Neural progenitor cell (in vitro differentiated cells): Measurements from ENCODE around the gene LTO1. TPM values are rescaled to one million over a fixed set of nuclear protein-coding genes. Genes with fewer than 3 reads are reported as not detected.

ENCODE experiments used
- DNase-seq: peaks from one replicate; pipeline ENCODE4 v3.0.0-alpha.2; 2016; ENCODE audit warnings: low spot score
- H2AFZ ChIP-seq: fragments of 200-600 bp; sonication (generic); replicated peaks from 2 replicates; pipeline ENCODE4 v1.6.1; 2016; ENCODE audit warnings: antibody characterized with exemption
- H3F3A ChIP-seq: fragments of 200-600 bp; sonication (generic); 2 replicates; pipeline ENCODE4 v1.6.1; 2016; ENCODE audit warnings: antibody characterized with exemption, low read depth
- H3K27ac ChIP-seq: fragments of 200-600 bp; sonication (generic); 2 replicates; pipeline ENCODE4 v1.5.1; 2016; ENCODE audit warnings: mild to moderate bottlenecking
- H3K27me3 ChIP-seq: fragments of 200-600 bp; sonication (generic); 2 replicates; pipeline ENCODE4 v1.6.1; 2016; ENCODE audit warnings: mild to moderate bottlenecking, moderate library complexity
- H3K36me3 ChIP-seq: fragments of 200-600 bp; sonication (generic); 2 replicates; pipeline ENCODE4 v1.5.1; 2016
- H3K4me1 ChIP-seq: fragments of 200-600 bp; sonication (generic); 2 replicates; pipeline ENCODE4 v1.6.1; 2016; ENCODE audit warnings: mixed run types
- H3K4me2 ChIP-seq: fragments of 200-600 bp; sonication (generic); 2 replicates; pipeline ENCODE4 v1.6.1; 2016
- H3K4me3 ChIP-seq: fragments of 200-600 bp; sonication (generic); 2 replicates; pipeline ENCODE4 v1.5.1; 2016
- H3K79me2 ChIP-seq: fragments of 200-600 bp; sonication (generic); 2 replicates; pipeline ENCODE4 v1.6.1; 2016; ENCODE audit warnings: low read depth
- H3K9ac ChIP-seq: fragments of 200-600 bp; sonication (generic); 2 replicates; pipeline ENCODE4 v1.6.1; 2016
- H3K9me3 ChIP-seq: fragments of 200-600 bp; sonication (generic); 2 replicates; pipeline ENCODE4 v1.5.1; 2016; ENCODE audit warnings: low read depth
- H4K20me1 ChIP-seq: fragments of 200-600 bp; sonication (generic); 2 replicates; pipeline ENCODE4 v1.6.1; 2016; ENCODE audit warnings: low read depth
- H3K27ac Mint-ChIP-seq: 3 replicates; pipeline ENCODE4 v1.8.0; 2021; ENCODE audit warnings: mixed read lengths
- H3K27me3 Mint-ChIP-seq: 2 replicates; pipeline ENCODE4 v1.8.0; 2022; ENCODE audit warnings: low read depth, mild to moderate bottlenecking, inconsistent platforms, moderate library complexity, mixed read lengths; ENCODE audit not compliant: insufficient read depth
- H3K36me3 Mint-ChIP-seq: 3 replicates; pipeline ENCODE4 v1.8.0; 2021; ENCODE audit warnings: mixed read lengths
- H3K4me1 Mint-ChIP-seq: 3 replicates; pipeline ENCODE4 v1.8.0; 2021; ENCODE audit warnings: mixed read lengths
- H3K4me3 Mint-ChIP-seq: 3 replicates; pipeline ENCODE4 v1.8.0; 2021; ENCODE audit warnings: mild to moderate bottlenecking, moderate library complexity, mixed read lengths
- H3K9me3 Mint-ChIP-seq: 3 replicates; pipeline ENCODE4 v1.8.0; 2020; ENCODE audit warnings: mixed read lengths
- EZH2 ChIP-seq: fragments of 200-600 bp; sonication (generic); IDR thresholded peaks from 2 replicates; pipeline ENCODE4 v1.6.1; 2017; ENCODE audit warnings: antibody characterized with exemption, mild to moderate bottlenecking, moderate library complexity
- EZH2phosphoT487 ChIP-seq: fragments of 200-600 bp; sonication (generic); IDR thresholded peaks from 2 replicates; pipeline ENCODE4 v1.6.1; 2017; ENCODE audit warnings: antibody characterized with exemption
- total RNA-seq: library from RNA; depleted of rRNA; stranded (reverse); fragments of >200 nt; gene quantifications from 2 replicates; pipeline ENCODE4 v1.2.3, GENCODE V29; 2015; ENCODE audit warnings: low replicate concordance
- TF ChIP-seq, protein P1 (sequence below): fragments of 200-600 bp; sonication (generic); IDR thresholded peaks from 2 replicates; pipeline ENCODE4 v1.5.1; 2017; ENCODE audit warnings: antibody characterized with exemption, mild to moderate bottlenecking

The LTO1 gene
- total RNA-seq, 1 donor from 2014 or later = 11.9 TPM

DNA sequence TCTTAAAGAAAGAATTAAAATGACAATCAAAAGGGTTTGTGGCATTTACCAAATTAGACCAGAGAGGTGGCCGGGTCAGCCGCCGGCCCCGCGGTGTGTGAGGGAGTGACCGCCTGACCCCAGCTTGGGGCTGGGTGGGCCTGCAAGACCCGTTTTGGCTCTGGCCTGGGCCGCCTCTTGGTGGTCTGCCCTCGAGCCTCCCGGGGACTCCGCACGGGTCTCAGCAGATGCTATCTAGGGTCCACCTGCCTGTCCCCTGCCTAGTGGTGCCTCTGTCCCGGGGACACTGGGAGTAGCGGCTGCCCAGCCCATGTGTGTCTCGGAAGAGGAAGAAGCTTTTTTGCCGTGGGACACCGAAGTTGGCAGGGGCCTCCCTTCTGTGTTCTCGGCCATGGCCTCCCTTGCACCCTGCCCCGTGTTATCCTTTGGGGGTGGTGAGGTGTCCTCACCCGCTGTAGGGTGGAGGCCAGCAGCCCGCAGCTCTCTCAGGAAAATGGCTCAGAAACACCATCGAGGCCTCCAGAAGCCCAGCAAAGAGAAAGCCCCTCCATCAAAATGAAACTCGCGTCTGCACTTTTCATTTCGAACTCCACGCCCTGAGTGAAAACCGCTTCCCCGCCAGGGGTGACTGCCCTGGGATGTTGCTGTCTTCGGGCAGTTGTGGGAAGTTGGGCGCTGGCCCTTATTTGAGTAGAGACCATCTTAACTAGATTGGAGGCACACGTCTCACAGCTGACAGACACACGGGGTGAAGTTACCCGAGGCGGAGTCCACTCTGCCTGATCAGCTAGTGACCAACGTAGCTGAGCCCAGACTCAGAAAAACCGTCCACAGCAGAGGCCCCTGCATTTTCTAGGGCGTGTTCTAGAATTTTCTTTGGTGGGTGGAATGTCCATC, 26.2 kb downstream of the LTO1 start:
- peaks cover 87% of the 10 kb centered on the region for H4K20me1 ChIP-seq

DNA sequence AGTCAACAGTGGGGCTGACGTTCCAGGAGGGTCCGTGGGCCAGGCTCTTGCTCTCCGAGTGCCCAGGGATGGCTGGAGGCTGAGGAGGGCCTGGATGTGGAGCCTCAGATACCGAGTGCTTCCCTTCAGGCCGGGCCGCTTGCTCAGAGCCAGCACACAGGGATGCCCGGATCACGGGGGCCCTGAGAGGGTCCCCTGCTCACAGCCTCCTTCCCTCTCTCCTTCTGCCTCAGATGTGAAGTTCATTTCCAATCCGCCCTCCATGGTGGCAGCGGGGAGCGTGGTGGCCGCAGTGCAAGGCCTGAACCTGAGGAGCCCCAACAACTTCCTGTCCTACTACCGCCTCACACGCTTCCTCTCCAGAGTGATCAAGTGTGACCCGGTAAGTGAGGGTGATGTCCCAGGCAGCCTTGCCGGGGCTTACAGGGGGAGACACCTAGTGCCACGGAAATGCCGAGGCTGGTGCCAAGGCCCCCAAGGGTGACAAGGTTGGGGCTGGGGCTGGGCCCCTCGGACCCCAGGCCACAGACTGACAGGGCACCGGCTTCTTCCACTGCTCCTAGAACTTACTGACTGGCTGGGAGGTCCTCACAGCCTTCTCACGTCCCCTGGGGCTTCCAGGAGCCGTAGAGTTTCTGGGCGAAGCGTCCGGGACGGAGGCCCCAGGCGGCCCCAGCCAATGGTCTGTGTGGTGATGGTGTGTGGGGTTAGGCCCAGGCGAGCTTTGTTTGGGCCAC, 27.2 kb downstream of the LTO1 start:
- no peak for DNase-seq
- Histone ChIP-seq H3K27ac (no peak overlapping the region), H3K4me1 (peaks cover 19% of the 10 kb centered on the region), H3K36me3 (no peaks in the 10 kb centered on the region), H3K9me3 (no peaks in the 10 kb centered on the region), H3K79me2 (peaks cover 37% of the 10 kb centered on the region), H3K27me3 (no peaks in the 10 kb centered on the region), H3F3A (peaks cover 24% of the 10 kb centered on the region), H3K4me3 (no peak overlapping the region), H4K20me1 (peaks cover 90% of the 10 kb centered on the region), H3K4me2 (no peak overlapping the region), H3K9ac (no peak overlapping the region), H2AFZ (no peak overlapping the region)
- no peaks in the 10 kb centered on the region for H3K9me3 Mint-ChIP-seq
- peaks cover 26% of the 10 kb centered on the region for H3K36me3 Mint-ChIP-seq
- H3K27me3 Mint-ChIP-seq = no peaks in the 10 kb centered on the region
- H3K27ac Mint-ChIP-seq = no peak overlapping the region
- peaks cover 30% of the 10 kb centered on the region for H3K4me1 Mint-ChIP-seq
- TF ChIP-seq EZH2phosphoT487 (no peak), EZH2 (no peak)
- TF ChIP-seq, protein P1, sequence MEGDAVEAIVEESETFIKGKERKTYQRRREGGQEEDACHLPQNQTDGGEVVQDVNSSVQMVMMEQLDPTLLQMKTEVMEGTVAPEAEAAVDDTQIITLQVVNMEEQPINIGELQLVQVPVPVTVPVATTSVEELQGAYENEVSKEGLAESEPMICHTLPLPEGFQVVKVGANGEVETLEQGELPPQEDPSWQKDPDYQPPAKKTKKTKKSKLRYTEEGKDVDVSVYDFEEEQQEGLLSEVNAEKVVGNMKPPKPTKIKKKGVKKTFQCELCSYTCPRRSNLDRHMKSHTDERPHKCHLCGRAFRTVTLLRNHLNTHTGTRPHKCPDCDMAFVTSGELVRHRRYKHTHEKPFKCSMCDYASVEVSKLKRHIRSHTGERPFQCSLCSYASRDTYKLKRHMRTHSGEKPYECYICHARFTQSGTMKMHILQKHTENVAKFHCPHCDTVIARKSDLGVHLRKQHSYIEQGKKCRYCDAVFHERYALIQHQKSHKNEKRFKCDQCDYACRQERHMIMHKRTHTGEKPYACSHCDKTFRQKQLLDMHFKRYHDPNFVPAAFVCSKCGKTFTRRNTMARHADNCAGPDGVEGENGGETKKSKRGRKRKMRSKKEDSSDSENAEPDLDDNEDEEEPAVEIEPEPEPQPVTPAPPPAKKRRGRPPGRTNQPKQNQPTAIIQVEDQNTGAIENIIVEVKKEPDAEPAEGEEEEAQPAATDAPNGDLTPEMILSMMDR = no peak
- no peak overlapping the region for H3K4me3 Mint-ChIP-seq

More for the DNA sequence above, 26.2 kb downstream of the LTO1 start:
- H2AFZ ChIP-seq = no peak overlapping the region
- H3K27ac Mint-ChIP-seq = peak overlapping the region; percentile 37
- H3K4me3 Mint-ChIP-seq = no peak overlapping the region
- peaks cover 24% of the 10 kb centered on the region for H3F3A ChIP-seq
- no peak overlapping the region for H3K27ac ChIP-seq
- H3K9me3 ChIP-seq = no peaks in the 10 kb centered on the region
- H3K4me3 ChIP-seq = no peak overlapping the region
- no peaks in the 10 kb centered on the region for H3K27me3 Mint-ChIP-seq
- H3K9ac ChIP-seq = no peak overlapping the region
- peaks cover 29% of the 10 kb centered on the region for H3K36me3 Mint-ChIP-seq
- DNase-seq = no peak
- H3K4me2 ChIP-seq = no peak overlapping the region
- TF ChIP-seq, protein P1 = no peak
- no peak for TF ChIP-seq EZH2
- TF ChIP-seq EZH2phosphoT487 = no peak
- H3K27me3 ChIP-seq = no peaks in the 10 kb centered on the region
- H3K4me1 Mint-ChIP-seq = peaks cover 24% of the 10 kb centered on the region
- peaks cover 13% of the 10 kb centered on the region for H3K4me1 ChIP-seq
- H3K79me2 ChIP-seq = peaks cover 27% of the 10 kb centered on the region
- no peaks in the 10 kb centered on the region for H3K9me3 Mint-ChIP-seq
- H3K36me3 ChIP-seq = no peaks in the 10 kb centered on the region

DNA sequence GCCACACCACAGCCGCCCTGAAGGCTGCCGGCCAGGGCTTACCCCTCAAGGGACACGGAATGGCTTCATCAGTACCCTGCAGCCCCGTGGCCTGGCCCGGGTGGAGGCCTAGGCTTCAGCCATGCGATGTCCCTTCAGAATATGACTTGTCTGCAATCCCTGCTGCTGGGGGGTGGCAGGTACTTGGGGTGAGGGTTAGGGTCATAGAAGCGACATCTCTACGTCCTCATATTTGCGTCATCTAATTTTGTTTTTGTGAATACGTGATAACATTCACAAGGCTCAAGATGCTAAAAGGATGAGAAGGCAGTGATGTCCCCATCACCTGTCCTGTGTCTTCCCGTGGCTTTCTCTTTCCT, 27.8 kb downstream of the LTO1 start:
- Mint-ChIP-seq H3K36me3 (peaks cover 23% of the 10 kb centered on the region), H3K4me3 (no peak overlapping the region), H3K9me3 (no peaks in the 10 kb centered on the region), H3K27me3 (no peaks in the 10 kb centered on the region), H3K27ac (no peak overlapping the region), H3K4me1 (peaks cover 30% of the 10 kb centered on the region)
- DNase-seq = no peak
- Histone ChIP-seq H3K27ac (no peak overlapping the region), H2AFZ (no peak overlapping the region), H3F3A (peaks cover 24% of the 10 kb centered on the region), H3K4me1 (peaks cover 19% of the 10 kb centered on the region), H3K36me3 (no peaks in the 10 kb centered on the region), H4K20me1 (peaks cover 91% of the 10 kb centered on the region), H3K79me2 (peaks cover 43% of the 10 kb centered on the region), H3K4me3 (no peak overlapping the region), H3K27me3 (no peaks in the 10 kb centered on the region), H3K4me2 (no peak overlapping the region), H3K9ac (no peak overlapping the region), H3K9me3 (no peaks in the 10 kb centered on the region)
- no peak for TF ChIP-seq EZH2
- TF ChIP-seq EZH2phosphoT487 = no peak
- TF ChIP-seq, protein P1 = no peak
